Stimulated activated CD4-positive, alpha-beta T cell treated with anti-CD3 and anti-CD28 coated beads, TNF-alpha, amount 100 ng/mL, for 1 hour (primary cell): Measurements from ENCODE around the gene NTF4.

Experiments used
- DNase-seq, 3 donors: peaks; one replicate each; pipeline ENCODE4 v3.0.0-alpha.2; 2020; ENCODE audit warnings: low read depth in 3 of 3, low spot score in 1 of 3

Gene NTF4, protein sequence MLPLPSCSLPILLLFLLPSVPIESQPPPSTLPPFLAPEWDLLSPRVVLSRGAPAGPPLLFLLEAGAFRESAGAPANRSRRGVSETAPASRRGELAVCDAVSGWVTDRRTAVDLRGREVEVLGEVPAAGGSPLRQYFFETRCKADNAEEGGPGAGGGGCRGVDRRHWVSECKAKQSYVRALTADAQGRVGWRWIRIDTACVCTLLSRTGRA

DNA sequence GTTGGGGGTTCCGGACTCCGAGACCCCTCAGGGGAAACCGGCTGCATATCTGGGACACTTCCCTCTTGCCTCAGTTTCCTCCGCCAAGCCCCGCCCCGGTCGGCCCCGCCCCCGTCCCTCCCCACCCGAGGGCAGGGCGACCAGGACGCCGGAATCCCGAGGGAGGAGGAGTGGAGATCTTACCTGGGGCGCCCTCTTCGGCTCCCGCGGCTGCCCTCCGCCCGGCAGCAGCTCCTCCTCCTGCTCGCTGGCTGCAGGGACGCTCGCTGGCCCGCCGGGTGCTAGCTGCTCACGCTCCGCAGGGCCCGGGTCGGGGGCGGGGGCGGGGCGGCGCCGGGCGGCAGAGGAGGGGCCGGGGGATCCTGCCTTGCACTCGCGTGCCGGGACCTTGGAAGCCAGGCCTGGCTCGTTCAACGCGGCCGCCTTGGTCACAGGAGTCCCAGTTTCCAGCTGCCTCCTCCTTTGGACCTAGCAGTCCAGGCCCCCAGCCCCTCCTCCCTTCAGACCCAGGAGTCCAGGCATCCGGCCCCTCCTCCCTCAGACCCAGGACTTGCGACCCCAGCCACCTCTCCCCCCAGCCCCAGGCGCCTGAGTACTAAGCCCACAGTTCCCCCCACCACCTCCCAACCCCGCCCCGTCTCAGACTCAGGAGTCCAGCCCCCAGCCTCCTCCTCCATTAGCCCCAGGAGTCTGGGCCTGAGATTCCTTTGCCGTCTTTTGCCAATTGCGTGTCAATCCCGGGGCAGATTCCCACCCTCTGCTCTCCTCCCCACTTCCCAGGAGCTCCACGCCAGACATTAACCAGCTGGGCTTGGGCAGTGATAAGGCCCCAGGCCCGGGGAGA lies at the start of gene NTF4:
TSS of gene NTF4 (minus strand) at position 51 of the 844 bp plus-strand sequence. CDS start 2,821 bp downstream, outside the sequence.
- no peak for DNase-seq

DNA sequence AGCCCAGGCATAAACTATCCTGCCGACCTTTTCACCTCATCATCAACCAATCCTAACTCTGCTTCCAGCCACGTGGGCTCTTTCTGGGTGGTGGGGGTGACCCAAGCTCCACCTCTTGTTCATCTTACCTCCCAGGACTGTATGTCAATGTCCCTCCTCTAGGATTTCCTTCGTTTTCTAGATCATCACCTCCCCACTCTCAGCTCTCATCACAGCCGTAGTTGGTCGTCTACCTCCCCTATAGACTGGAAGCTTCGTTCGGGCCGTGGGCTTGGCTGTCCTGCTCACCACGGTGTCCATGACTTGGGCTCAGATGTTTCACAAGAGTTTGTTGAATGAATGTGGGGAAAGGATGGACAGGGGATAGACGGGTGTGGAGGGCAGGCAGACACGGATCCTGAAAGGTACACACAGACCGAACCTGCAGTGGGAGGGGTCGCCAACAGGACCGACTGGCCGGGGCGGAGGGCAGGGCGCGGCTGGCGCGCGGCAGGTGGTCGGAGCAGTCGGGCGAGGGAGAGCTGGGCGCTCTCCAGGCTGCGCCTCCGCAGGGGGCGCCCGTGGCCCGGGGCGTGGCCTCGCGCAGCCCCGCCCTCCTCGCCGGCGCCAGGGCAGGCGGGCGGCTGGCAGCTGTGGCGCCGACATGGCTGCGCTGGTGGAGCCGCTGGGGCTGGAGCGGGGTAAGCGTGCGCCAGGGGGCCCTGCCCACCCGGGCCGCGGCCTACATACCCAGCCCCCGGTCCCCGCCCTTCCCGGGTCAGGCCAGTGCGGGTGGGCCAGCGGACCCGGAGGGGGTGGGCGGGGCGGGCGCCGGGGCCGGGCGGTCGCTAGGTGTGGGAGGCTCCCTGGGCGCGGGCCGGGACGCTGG lies 49.4 kb upstream of the NTF4 start, which contains the start of gene LIN7B:
TSS of gene LIN7B (plus strand) at position 609 of the 868 bp plus-strand sequence. CDS start at position 644, 35 bp downstream.
- DNase-seq: peak; percentile 30 to 71 (median 49)

DNA sequence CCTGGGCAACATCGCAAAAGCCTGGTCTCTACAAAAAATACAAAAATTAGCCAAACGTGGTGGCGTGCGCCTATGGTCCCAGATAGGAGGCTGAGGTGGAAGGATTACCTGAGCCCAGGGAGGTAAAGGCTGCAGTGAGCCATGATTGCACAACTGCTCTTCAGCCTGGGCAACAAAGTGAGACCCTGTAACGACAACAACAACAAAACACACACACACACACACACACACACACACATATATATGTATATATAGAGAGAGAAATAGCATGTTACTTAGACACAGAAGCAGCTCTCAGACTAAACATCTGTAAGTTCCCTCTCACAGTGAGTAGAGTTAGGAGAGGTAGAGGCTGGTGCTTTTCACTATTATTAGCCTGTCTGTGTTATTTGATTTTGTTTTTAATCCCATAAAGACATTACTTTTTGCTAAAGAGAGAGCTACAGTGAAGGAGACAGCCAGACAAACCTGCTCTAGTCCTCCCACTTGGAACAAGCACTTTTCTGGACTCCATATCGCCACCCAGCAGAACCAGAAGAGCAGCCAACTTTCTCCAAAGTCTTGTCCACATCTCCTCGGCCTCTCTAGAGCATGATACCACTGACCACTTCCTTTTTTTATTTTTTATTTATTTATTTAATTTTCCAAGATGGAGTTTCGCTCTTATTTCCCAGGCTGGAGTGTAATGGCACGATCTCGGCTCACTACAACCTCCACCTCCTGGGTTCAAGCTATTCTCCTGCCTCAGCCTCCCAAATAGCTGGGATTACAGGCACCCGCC lies 46.8 kb upstream of the NTF4 start:
- DNase-seq: no peak

DNA sequence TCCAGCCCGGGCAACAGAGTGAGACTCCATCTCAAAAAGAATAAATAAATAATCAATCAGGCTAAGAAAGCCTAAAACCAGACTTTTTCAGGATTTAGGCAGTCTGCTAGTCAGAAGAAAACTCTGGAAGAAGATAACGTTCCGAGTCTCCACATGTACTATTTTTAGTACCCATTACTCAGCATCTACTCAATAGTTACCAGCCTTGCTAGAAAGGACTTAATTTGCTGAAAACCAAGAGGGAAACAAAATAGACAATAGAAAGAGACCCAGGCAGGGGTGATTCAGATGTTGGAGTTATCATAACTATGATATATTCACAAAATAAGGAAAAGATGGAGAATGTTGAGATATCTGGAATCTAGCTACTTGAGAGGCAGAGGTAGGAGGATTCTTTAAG lies 45.9 kb upstream of the NTF4 start:
- no peak for DNase-seq

DNA sequence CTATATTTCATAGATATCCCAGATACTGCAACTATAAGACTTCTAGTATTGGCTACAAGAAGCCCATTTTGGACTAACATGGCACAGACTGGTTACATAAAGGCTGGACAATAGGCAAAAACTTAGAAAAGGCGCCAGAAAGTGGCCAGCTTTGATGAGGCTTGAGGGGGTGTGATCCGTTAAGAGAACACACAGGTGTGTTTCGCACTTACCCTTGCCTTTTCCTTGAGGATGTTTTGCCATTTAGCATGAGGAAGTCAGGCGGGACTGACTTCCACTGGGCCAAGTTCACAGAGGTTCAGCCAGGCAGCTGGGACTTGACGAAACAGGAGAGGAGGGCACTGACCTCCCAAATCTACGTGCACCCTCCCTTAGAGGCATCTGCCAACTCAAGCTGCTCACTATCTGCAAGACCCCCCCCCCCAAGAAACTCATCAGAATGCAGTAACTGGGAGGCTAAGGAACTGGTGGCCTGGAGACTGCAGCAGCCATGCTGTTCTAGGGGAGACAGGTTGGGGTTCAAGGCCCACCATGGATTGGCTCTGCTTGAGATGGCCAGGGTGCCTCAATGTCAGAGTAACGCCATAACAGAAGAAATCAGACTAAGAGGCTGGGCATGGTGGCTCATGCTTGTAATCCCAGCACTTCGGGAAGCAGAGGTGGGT lies 45.1 kb upstream of the NTF4 start:
- no peak for DNase-seq

DNA sequence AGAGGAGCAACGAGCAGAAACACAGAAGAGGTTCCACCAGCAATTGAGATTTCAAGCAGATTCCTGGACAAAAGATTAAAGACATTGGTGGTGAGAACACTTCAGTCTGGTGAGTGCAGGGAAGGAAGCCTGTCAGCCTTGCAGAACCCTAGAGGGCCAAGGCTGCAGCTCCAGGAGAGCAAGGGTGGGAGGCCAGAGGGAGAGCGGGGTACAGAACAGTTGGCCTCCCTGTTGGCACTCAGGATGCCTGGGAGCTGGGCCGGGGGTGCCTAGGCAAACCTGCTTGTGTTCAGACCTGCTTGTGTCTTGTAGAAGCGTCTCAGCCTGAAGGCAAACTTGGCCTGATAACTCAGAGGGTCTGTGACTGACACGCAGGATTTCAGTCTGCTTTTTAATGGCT lies 44.4 kb upstream of the NTF4 start:
- DNase-seq: no peak

DNA sequence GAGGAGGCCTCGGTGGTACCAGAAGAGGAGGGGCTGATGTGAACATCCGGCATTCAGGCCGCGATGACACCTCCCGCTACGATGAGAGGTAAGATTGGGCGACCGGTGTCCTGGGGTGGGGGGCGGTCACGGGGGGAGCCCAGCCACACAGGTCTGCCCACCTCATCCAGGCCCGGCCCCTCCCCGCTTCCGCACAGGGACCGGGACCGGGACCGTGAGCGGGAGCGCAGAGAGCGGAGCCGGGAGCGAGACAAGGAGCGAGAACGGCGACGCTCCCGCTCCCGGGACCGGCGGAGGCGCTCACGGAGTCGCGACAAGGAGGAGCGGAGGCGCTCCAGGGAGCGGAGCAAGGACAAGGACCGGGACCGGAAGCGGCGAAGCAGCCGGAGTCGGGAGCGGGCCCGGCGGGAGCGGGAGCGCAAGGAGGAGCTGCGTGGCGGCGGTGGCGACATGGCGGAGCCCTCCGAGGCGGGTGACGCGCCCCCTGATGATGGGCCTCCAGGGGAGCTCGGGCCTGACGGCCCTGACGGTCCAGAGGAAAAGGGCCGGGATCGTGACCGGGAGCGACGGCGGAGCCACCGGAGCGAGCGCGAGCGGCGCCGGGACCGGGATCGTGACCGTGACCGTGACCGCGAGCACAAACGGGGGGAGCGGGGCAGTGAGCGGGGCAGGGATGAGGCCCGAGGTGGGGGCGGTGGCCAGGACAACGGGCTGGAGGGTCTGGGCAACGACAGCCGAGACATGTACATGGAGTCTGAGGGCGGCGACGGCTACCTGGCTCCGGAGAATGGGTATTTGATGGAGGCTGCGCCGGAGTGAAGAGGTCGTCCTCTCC lies 43.2 kb upstream of the NTF4 start:
- no peak for DNase-seq

DNA sequence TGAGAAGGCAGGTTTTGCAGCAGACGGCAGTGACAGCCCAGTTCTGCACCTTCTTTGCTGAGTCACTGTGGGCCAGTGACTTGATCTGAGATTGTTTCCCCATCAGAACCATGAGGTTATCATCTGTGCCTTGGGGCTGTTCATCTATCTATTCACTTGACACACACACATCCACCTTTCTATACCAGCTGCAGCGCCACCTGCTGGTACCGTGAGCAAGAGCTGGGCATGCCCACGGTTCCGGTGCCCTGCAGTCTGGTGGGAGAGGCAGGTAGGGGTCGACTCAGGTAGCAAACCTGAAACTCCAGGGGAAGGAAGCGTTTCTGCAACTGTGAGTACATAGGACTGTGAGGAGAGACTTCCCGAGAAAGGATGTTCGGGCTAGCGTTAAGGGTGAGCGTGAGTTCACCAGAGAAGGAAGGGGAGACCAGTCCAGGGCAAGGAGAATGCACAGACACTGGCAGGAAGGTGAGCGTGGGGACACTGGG lies 42.1 kb upstream of the NTF4 start:
- DNase-seq: peak in 1 of 3 donors; percentile 53

DNA sequence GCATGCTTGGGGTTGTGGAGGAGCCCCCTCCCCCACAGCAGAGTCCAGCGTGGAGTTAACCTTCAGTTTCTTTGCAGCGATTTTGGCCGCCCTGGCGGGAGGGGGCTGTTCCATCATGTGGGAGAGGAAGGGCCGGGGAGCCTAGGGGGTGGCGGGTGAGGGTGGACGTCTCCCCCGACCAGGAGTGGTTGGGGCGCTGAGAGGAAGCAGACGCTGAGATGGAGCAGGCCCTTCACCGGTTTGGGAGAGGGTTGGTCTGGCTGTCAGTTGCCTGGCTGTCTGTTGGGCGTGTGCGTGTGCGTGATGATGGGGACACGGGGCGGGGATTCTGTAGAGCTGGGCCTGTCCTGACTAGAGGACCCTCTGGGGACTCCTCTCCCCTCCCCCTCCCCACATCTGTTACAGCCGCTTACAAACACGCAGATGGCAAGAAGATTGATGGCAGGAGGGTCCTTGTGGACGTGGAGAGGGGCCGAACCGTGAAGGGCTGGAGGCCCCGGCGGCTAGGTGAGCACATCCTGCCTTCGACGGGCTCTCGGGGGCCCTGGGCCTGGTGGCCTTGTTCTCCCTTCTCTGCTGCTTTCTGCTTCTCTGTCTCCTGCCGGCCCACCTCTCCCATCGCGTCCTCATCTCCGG lies 39.7 kb upstream of the NTF4 start:
- DNase-seq: no peak

DNA sequence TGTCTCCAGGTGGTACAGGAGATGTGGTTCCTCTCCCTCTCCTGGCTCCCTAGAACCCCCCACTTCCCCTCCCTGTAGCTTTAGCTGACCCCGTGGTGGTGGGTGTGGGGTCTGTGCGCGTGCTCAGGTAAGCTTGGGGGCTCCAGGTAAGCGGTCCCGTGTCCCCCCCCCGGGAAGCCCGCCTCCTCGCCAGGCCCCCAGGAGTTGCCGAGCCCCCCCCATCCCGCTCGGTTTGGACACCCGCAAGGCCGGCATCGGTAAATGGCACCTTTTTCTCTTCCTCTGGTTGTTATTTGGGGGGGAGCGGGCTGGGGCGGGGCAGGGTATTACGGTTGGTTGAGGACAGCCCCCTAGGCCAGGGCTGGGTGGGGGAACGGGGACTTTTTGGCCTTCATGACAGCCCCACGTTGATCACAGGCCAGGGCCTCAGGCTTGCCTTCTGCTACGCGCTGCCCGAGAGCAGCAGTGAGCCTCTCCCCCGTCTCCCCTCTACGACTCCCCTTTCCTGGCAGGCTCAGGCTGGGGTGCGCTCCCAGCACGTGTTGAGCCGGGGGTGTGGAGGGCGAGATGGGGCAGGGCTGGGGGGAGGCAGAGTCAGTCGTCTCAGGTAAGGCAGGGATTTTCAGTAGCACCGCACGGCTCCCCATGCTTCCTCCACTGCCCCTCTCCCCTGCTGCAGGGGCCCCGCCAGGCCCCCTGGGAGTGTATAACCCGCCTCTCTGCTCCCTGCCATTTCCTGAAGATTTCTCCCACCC lies 38.9 kb upstream of the NTF4 start:
- no peak for DNase-seq

DNA sequence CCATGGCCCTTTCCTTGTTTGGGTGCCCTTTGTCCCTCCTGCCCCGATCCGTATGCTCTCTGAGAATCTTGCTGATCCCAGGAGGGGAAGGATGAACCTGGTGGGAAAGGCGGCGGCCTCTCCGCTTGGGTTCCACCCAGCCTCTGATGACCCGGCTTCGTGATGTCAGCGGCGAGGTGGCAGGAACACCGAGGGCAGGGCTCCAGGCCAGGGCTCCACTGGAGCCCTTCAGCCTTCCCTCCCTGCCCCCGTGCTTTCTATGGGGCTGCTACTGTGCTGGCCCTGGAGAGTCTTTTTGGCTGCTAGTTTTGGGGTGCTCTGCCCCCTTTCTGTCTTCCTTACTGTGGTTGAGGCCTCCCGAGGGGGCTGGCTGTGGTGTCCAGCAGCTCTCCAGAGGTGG lies 37.7 kb upstream of the NTF4 start:
- DNase-seq: no peak

DNA sequence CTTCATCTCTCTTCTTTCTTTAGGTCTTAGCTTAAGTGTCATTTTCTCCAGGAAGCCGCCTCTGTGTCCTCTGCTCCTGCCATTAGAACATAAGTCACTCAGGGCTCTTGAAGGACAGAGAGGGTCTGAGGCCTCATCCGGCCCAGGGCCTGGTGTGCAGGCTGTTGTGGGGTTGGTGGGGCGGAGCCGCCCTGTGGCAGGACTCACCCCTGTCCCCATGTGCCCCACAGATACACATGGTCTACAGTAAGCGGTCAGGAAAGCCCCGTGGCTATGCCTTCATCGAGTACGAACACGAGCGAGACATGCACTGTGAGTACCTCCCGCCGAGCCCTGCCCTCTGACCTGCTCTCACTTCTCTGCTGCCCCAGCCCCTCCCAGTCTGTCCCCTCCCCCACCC lies 36.5 kb upstream of the NTF4 start:
- DNase-seq: no peak

DNA sequence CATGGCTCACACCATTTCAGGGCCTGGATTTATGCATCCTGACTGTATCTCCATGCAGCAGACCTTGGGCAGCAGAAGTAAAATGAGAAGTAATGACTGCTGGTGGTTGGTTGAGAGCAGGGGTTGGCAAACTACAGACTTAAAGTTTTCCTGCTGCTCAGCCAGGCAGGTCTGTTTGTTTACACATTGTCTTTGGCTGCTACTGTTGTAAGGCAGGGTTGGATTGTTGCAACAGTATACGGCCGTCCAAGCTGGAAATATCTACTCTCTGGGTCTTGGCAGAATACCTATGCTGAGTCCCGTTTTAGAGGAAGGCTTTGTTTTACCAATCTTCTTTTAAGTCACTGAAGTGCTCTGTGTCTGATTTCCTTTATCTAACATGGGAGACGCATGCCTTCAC lies 34.2 kb upstream of the NTF4 start:
- no peak for DNase-seq

DNA sequence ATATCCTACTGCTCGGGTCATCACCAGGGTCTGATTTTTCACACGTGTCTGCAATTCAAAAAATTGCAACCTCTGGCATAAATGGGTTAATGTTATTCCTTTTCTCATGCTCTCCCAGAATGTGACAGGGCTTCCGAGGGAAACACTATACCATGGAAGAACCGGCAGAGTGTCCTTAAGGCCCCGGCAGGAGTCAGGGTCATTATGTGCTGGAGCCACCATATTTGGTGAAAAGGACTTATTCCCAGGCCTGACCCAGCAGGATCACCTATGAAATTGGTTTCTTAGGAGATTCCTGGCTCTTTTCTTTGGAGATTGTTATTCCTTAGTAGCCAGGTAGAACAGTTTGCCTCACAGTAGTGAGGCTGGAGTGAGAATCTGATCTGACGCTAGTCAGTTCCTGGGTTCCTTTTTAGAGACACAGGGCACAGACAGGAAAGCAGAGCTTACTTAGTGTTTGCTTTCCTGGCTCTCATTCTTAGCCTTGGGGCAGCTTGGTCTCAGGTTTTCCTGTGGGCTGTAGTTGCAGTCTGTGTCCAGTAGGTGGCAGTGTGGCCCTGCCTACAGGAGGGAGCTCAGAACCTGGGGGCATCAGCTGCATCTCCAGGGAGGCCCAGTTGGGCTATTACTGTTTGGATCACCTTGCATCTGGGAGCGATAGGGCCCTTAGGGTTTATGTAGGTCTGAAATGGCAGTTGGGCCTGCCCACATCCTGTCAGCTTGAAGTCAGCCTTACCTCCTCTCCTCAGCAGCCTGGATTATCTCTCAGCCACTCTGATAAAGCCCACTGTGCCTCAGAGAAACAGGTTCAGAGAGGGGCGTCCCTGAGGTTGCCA lies 33.1 kb upstream of the NTF4 start:
- peak; percentile 40 to 50 (median 50) for DNase-seq

DNA sequence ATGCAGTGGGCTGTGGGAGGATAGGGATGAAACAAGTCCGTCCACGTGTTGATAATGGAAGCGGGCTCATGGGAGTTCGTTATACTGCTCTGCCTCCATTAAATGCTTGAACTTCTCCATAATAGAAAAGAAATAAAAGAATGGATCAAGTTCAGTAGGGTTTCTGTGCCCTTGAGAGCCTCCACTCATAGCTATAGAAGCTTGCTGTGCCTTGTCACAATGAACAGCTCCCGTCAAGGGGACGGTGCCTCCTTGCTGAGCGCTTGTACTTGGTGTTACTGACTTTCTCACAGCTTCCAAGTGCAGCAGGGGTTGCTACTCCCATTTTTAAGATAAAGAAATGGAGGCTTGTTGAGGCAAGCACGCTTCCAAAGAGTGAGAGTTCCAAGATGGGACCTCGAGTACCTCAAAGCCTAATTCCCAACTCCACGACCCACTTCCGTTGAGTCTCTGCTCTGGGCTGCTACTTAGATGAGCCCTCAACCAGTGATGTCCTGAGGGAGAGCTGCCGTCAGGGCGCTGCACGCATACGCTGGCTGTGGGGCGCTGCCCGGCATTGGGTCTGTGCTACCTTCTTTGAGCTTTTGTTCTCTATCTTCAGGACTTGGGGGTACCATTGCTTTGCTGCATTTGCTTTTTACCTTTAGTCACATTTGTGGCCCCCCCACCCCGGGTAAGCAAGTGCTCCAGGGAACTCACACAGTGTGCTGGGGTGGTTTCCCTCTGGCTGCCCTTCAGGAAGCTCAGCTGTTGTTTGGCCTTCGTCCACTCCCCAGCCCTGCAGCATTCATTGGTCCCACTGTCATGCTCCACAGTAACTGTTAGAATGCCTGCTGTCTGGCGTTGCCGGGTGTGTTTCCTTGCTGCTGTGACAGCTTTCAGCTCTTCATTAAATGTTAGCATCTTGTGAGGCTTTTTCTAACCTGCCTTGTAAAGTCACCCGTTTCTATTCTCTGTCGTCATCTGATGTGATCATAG lies 30.2 kb upstream of the NTF4 start:
- DNase-seq: no peak

DNA sequence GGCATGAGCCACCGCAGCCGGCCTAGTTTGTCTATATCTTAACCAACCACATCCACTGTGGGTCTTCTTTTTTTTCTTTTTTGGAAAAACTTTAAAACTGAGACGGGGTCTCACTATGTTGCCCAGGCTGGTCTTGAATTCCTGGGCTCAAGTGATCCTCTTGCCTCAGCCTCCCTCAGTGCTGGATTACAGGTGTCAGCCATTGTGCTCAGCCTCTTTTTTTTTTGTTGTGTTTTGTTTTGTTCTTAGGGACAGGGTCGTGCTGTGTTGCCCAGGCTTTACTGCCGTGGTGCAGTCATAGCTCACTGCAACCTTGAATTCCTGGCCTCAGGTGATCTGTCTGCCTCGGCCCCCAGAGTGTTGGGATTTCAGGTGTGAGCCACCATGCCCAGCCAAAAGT lies 28.1 kb upstream of the NTF4 start:
- no peak for DNase-seq
